WERI-Rb-1 (cell line): ENCODE results near the gene ZNF208.
"Not testable (repeated sequence)": the region's sequence is repeated elsewhere in the genome, so short reads cannot be mapped to it uniquely, and the experiment has no call there.

Experiments used
- DNase-seq: peaks from one replicate; pipeline ENCODE4 v3.0.0-alpha.2; 2020
- H3K27ac ChIP-seq: fragments of 250-450 bp; sonication (Bioruptor Pico); 2 replicates; pipeline ENCODE4 v1.5.1; 2020; ENCODE audit warnings: mild to moderate bottlenecking, moderate library complexity
- H3K27me3 ChIP-seq: fragments of 250-450 bp; sonication (Bioruptor Pico); 2 replicates; pipeline ENCODE4 v1.5.1; 2021; ENCODE audit warnings: mild to moderate bottlenecking, low read depth, moderate library complexity; ENCODE audit not compliant: insufficient read depth, severe bottlenecking
- H3K36me3 ChIP-seq: fragments of 250-450 bp; sonication (Bioruptor Pico); 2 replicates; pipeline ENCODE4 v1.5.1; 2020; ENCODE audit warnings: mild to moderate bottlenecking, moderate library complexity
- H3K4me3 ChIP-seq: 2 replicates; pipeline ENCODE4 v1.5.1; 2011; ENCODE audit warnings: low read depth, mild to moderate bottlenecking, control low read depth, low read length
- H3K9me3 ChIP-seq: fragments of 250-450 bp; sonication (Bioruptor Pico); 2 replicates; pipeline ENCODE4 v1.5.1; 2021; ENCODE audit warnings: mild to moderate bottlenecking, moderate library complexity; ENCODE audit not compliant: severe bottlenecking
- CTCF ChIP-seq: IDR thresholded peaks from 2 replicates; pipeline ENCODE4 v1.5.1; 2011; ENCODE audit warnings: low read depth, mild to moderate bottlenecking, control low read depth, inconsistent platforms, low read length

The ZNF208 gene

GRCh38 chr19:21901861-21902260 lies 108.9 kb downstream of the ZNF208 start:
- H3K27me3 ChIP-seq = peaks cover 6% of the 10 kb centered on the region
- no peak for TF ChIP-seq CTCF
- H3K36me3 ChIP-seq = no peaks in the 10 kb centered on the region
- no peak overlapping the region for H3K27ac ChIP-seq
- no peak overlapping the region for H3K4me3 ChIP-seq
- DNase-seq = no peak
- H3K9me3 ChIP-seq = peaks cover 3% of the 10 kb centered on the region

GRCh38 chr19:21900401-21900800 lies 110.3 kb downstream of the ZNF208 start:
- H3K4me3 ChIP-seq = no peak overlapping the region
- peaks cover 3% of the 10 kb centered on the region for H3K9me3 ChIP-seq
- H3K27ac ChIP-seq = no peak overlapping the region
- H3K27me3 ChIP-seq = peaks cover 6% of the 10 kb centered on the region
- DNase-seq = no peak
- no peaks in the 10 kb centered on the region for H3K36me3 ChIP-seq
- no peak for TF ChIP-seq CTCF

- no peak overlapping the region for H3K27ac ChIP-seq
- TF ChIP-seq CTCF = no peak
- DNase-seq = no peak
- H3K36me3 ChIP-seq = no peaks in the 10 kb centered on the region
- peaks cover 2% of the 10 kb centered on the region for H3K9me3 ChIP-seq
- no peaks in the 10 kb centered on the region for H3K27me3 ChIP-seq
- H3K4me3 ChIP-seq = no peak overlapping the region
Measured at GRCh38 chr19:21891086-21891485, 119.7 kb downstream of the ZNF208 start.

GRCh38 chr19:21890017-21890416 lies 120.7 kb downstream of the ZNF208 start:
- peak; percentile 64 for DNase-seq
- not testable (repeated sequence) for H3K4me3 ChIP-seq, H3K9me3 ChIP-seq, H3K27ac ChIP-seq, H3K27me3 ChIP-seq, H3K36me3 ChIP-seq
- peak; percentile 51 for TF ChIP-seq CTCF

- H3K4me3 ChIP-seq, H3K27me3 ChIP-seq, H3K36me3 ChIP-seq, H3K9me3 ChIP-seq, DNase-seq, H3K27ac ChIP-seq: not testable (repeated sequence)
Measured at GRCh38 chr19:21885516-21885915, 125.2 kb downstream of the ZNF208 start.

GRCh38 chr19:21884786-21885185 lies 126.0 kb downstream of the ZNF208 start:
- H3K36me3 ChIP-seq, H3K4me3 ChIP-seq, DNase-seq, H3K27ac ChIP-seq, H3K27me3 ChIP-seq, H3K9me3 ChIP-seq: not testable (repeated sequence)

- Histone ChIP-seq H3K27me3 (no peaks in the 10 kb centered on the region), H3K4me3 (no peak overlapping the region), H3K36me3 (no peaks in the 10 kb centered on the region), H3K27ac (no peak overlapping the region), H3K9me3 (peaks cover 3% of the 10 kb centered on the region)
- no peak for DNase-seq
- TF ChIP-seq CTCF = no peak
Measured at GRCh38 chr19:21883516-21883915, 127.2 kb downstream of the ZNF208 start.
